ENCODE results near the gene GSTA4. TPM values are rescaled to one million over a fixed set of nuclear protein-coding genes. Genes with fewer than 3 reads are reported as not detected.
"Not testable (repeated sequence)": the region's sequence is repeated elsewhere in the genome, so short reads cannot be mapped to it uniquely, and the experiment has no call there.

The GSTA4 gene
- polyA plus RNA-seq, 3 donors, result 107 to 124 (median 115) TPM

- no peak for DNase-seq (ENCODE audit: low read depth in 3 of 3, low spot score in 2 of 3)
Observed at GRCh38 chr6:52976591-52977035, 18.5 kb downstream of the GSTA4 start.

GRCh38 chr6:52976149-52976548 is 18.9 kb downstream of the GSTA4 start:
- no peak for DNase-seq (ENCODE audit: low read depth in 3 of 3, low spot score in 2 of 3)

GRCh38 chr6:52975580-52975979 is 19.5 kb downstream of the GSTA4 start:
- DNase-seq (ENCODE audit: low read depth in 3 of 3, low spot score in 2 of 3), result no peak

- no peak for DNase-seq (ENCODE audit: low read depth in 3 of 3, low spot score in 2 of 3)
Observed at GRCh38 chr6:52972989-52973388, 22.1 kb downstream of the GSTA4 start.

- DNase-seq (ENCODE audit: low read depth in 3 of 3, low spot score in 2 of 3), result no peak
Observed at GRCh38 chr6:52969359-52969758, 25.7 kb downstream of the GSTA4 start.

- no peak for DNase-seq (ENCODE audit: low read depth in 3 of 3, low spot score in 2 of 3)
Observed at GRCh38 chr6:52966101-52966500, 29.0 kb downstream of the GSTA4 start.

- DNase-seq (ENCODE audit: low read depth in 3 of 3, low spot score in 2 of 3), result no peak
Observed at GRCh38 chr6:52965380-52965779, 29.7 kb downstream of the GSTA4 start.

GRCh38 chr6:52964318-52964717 is 30.8 kb downstream of the GSTA4 start:
- no peak for DNase-seq (ENCODE audit: low read depth in 3 of 3, low spot score in 2 of 3)

GRCh38 chr6:52962701-52963100 is 32.4 kb downstream of the GSTA4 start:
- DNase-seq (ENCODE audit: low read depth in 3 of 3, low spot score in 2 of 3), result no peak

GRCh38 chr6:52961022-52961421 is 34.1 kb downstream of the GSTA4 start:
- DNase-seq (ENCODE audit: low read depth in 3 of 3, low spot score in 2 of 3), result not testable (repeated sequence)

- DNase-seq (ENCODE audit: low read depth in 3 of 3, low spot score in 2 of 3), result not testable (repeated sequence)
Observed at GRCh38 chr6:52960211-52960610, 34.9 kb downstream of the GSTA4 start.

- DNase-seq (ENCODE audit: low read depth in 3 of 3, low spot score in 2 of 3), result no peak
Observed at GRCh38 chr6:52958546-52959255, 36.4 kb downstream of the GSTA4 start.

GRCh38 chr6:52955871-52956270 is 39.2 kb downstream of the GSTA4 start:
- no peak for DNase-seq (ENCODE audit: low read depth in 3 of 3, low spot score in 2 of 3)

GRCh38 chr6:52953911-52954839 is 40.9 kb downstream of the GSTA4 start:
- no peak for DNase-seq (ENCODE audit: low read depth in 3 of 3, low spot score in 2 of 3)

- no peak for DNase-seq (ENCODE audit: low read depth in 3 of 3, low spot score in 2 of 3)
Observed at GRCh38 chr6:52946306-52946705, 48.8 kb downstream of the GSTA4 start.

GRCh38 chr6:52942821-52943220 is 52.3 kb downstream of the GSTA4 start:
- not testable (repeated sequence) for DNase-seq (ENCODE audit: low read depth in 3 of 3, low spot score in 2 of 3)

- DNase-seq (ENCODE audit: low read depth in 3 of 3, low spot score in 2 of 3), result no peak
Observed at GRCh38 chr6:52942221-52942620, 52.9 kb downstream of the GSTA4 start.

- no peak for DNase-seq (ENCODE audit: low read depth in 3 of 3, low spot score in 2 of 3)
Observed at GRCh38 chr6:52937908-52938307, 57.2 kb downstream of the GSTA4 start.

- DNase-seq (ENCODE audit: low read depth in 3 of 3, low spot score in 2 of 3), result no peak
Observed at GRCh38 chr6:52933778-52934177, 61.3 kb downstream of the GSTA4 start.

- no peak for DNase-seq (ENCODE audit: low read depth in 3 of 3, low spot score in 2 of 3)
Observed at GRCh38 chr6:52931351-52931750, 63.7 kb downstream of the GSTA4 start.

GRCh38 chr6:52929321-52930164 is 65.5 kb downstream of the GSTA4 start:
- no peak for DNase-seq (ENCODE audit: low read depth in 3 of 3, low spot score in 2 of 3)
